T-helper 1 cell treated with Interleukin-12 subunit alpha and Interleukin-12 subunit beta and Interleukin-4 antibody, amounts not matched to agents 30 μg/mL and 1 μg/mL, for 36 hours (primary cell): Measurements from ENCODE around the gene CC2D1A.
"Not testable (repeated sequence)": the region's sequence is repeated elsewhere in the genome, so short reads cannot be mapped to it uniquely, and the experiment has no call there.

ENCODE experiments used
- H3K27ac Mint-ChIP-seq: one replicate; pipeline ENCODE4 v1.8.0; 2021; ENCODE audit warnings: mild to moderate bottlenecking, mixed read lengths
- H3K27me3 Mint-ChIP-seq: one replicate; pipeline ENCODE4 v1.8.0; 2021; ENCODE audit warnings: low read depth, mixed read lengths
- H3K36me3 Mint-ChIP-seq: one replicate; pipeline ENCODE4 v1.8.0; 2021; ENCODE audit warnings: low read depth, mixed read lengths
- H3K4me1 Mint-ChIP-seq: one replicate; pipeline ENCODE4 v1.8.0; 2021; ENCODE audit warnings: low read depth, mixed read lengths
- H3K4me3 Mint-ChIP-seq: one replicate; pipeline ENCODE4 v1.8.0; 2021; ENCODE audit warnings: mild to moderate bottlenecking, moderate library complexity, mixed read lengths
- H3K9me3 Mint-ChIP-seq: one replicate; pipeline ENCODE4 v1.8.0; 2021; ENCODE audit warnings: mixed read lengths

Gene CC2D1A

DNA sequence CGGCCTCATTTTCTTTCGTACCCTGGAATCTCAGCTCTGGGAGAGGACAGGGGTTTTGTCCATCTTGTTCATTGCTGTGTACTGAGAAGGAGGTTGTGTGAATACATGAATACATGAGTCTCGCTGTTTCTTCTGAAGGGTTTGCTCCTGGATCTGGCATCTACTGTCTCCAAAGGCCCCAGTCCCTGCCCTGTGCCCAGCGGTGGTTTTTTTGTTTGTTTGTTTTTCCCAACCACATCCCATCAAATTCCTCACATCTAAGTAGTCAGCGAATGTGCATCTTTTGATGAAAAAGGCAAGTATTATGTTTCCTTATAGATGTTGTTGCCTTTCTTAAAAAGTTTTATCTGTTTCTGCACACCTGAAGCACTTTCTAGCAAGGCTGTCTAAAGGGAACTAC lies 58.8 kb downstream of the CC2D1A start:
- Mint-ChIP-seq H3K27ac (no peak overlapping the region), H3K4me3 (no peak overlapping the region), H3K36me3 (peaks cover 12% of the 10 kb centered on the region), H3K9me3 (no peaks in the 10 kb centered on the region), H3K27me3 (no peaks in the 10 kb centered on the region), H3K4me1 (peaks cover 3% of the 10 kb centered on the region)

DNA sequence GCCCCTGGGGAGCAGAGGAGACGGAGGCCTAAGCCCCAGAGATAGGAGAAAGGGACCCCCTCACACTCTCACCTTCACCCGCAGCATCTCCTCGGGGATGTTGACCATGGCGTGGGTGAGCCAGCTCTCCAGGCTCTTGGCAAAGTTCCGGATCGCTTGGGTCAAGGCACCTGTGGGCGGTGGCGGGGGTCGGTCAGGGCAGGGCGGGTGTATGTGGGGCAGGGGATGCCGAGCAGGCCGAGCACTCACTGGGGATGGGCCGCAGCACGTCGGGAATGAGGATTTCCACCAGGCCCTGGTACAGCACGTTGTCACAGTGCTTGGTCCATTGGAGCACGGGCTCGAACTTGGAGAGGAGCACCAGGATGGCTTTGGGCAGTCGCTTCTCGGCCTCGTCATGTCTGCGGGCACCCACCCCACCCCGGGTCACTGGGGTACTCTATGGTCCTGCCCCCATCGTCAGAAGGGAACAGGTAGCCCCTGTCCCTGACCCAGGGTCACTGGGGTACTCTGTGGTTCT lies 59.4 kb downstream of the CC2D1A start:
- Mint-ChIP-seq H3K27ac (no peak overlapping the region), H3K4me3 (no peak overlapping the region), H3K27me3 (no peaks in the 10 kb centered on the region), H3K9me3 (no peaks in the 10 kb centered on the region), H3K36me3 (peaks cover 11% of the 10 kb centered on the region), H3K4me1 (peaks cover 3% of the 10 kb centered on the region)

DNA sequence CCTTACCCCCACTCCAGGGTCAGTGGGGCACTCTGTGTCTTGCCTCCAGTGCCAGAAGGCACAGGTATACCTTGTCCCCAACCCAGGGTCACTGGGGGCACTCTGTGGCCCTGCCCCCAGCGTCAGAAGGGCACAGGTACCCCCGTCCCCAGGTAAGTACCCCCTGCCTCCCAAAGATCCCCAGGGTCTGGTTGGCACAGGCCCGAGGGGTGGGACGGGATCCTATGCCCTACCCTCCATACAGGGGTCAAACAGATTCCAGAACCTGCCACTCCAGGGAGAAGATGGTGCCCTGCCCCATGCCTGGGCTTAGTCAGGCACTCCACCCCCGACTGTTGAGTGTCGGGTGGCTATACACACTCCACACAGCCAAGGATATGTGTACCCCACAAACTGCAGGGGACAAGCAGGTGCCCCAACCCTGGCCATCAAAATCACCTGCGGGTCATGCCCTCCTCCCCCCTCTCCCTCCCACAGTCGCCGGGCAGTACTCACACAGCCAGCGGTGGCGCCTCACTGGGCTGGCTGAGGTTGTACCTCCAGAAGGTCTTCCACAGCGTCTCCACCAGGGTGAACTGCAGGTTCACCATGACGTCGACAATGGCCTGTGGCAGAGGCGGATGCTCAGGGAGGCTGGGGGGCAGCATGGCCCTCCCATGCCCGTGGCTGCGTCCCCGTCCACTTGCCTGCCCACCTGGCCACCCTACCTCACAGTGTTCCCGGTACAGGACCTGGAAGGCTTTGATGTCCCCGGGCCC lies 60.1 kb downstream of the CC2D1A start:
- no peak overlapping the region for H3K27ac Mint-ChIP-seq
- H3K36me3 Mint-ChIP-seq: peaks cover 9% of the 10 kb centered on the region
- H3K27me3 Mint-ChIP-seq: no peaks in the 10 kb centered on the region
- peaks cover 3% of the 10 kb centered on the region for H3K4me1 Mint-ChIP-seq
- H3K4me3 Mint-ChIP-seq: no peak overlapping the region
- H3K9me3 Mint-ChIP-seq: no peaks in the 10 kb centered on the region

DNA sequence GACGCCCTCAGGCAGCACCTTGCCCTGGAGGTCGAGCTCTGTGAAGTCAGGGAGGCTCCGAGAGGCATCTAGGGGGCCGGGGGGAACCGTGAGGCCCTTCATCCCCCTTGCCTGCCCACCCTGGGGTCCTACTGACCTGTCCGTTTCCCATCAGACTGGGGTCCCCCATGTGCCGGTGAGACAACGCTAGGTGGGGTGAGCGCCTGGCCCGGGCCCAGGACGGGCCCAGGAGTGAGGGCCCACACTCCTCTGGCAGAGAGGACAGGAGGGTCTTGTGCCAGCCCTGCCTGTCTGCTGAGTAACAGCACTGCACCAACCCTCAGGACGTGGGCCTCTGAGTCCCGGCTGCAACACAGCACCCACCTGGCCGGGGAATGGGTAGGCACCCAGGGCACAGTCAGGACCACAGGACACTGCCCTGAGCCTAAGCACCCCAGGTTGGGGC lies 60.7 kb downstream of the CC2D1A start:
- H3K27me3 Mint-ChIP-seq: no peaks in the 10 kb centered on the region
- H3K4me1 Mint-ChIP-seq: no peaks in the 10 kb centered on the region
- peaks cover 4% of the 10 kb centered on the region for H3K36me3 Mint-ChIP-seq
- H3K27ac Mint-ChIP-seq: no peak overlapping the region
- H3K9me3 Mint-ChIP-seq: no peaks in the 10 kb centered on the region
- no peak overlapping the region for H3K4me3 Mint-ChIP-seq

DNA sequence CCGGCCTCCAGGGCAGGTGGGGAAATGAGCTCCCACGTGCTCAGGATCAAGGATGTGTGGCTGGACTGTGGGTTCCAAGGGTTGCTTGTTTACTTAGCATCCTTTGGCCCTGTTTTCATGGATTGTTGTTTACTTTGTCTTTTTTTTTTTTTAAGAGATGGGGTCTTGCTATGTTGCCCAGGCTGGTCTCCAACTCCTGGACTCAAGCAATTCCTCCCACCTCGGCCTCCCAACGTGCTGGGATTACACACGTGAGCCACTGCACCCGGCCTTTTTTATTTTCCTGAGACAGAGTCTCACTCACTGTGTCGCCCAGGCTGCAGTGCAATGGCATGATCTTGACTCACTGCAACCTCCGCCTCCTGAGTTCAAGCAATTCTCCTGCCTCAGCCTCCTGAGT lies 61.2 kb downstream of the CC2D1A start:
- H3K4me1 Mint-ChIP-seq, H3K27ac Mint-ChIP-seq, H3K9me3 Mint-ChIP-seq, H3K4me3 Mint-ChIP-seq, H3K36me3 Mint-ChIP-seq, H3K27me3 Mint-ChIP-seq: not testable (repeated sequence)

DNA sequence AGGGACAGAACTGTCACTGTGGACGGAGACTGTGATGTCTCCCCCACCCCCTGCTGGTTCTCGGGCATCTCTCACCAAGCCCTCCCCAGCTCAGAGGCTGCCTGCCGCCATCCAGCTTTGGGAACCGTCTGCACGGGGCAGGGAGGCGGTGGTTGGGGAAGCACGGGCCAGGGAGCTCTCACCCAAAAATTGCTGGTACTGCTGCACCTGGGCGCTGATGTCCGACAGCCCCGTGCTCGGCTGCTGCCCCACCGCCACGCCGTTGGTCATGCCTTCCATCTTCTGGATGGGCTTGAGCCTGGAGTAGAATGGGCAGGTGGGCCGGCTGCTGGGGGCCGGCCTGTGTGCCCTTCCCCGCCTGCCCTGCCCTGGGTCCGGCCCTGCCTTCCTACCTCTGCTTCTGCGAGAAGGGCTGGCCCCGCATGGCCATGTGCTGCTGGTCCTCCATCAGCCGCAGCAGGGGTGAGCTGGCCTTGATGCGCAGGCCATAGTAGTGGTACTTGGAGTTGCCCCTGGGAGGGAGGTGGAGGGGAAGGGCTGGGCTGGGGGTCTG lies 62.5 kb downstream of the CC2D1A start:
- Mint-ChIP-seq H3K27ac (no peak overlapping the region), H3K4me3 (no peak overlapping the region), H3K9me3 (no peaks in the 10 kb centered on the region), H3K36me3 (peaks cover 4% of the 10 kb centered on the region), H3K27me3 (no peaks in the 10 kb centered on the region), H3K4me1 (no peaks in the 10 kb centered on the region)

DNA sequence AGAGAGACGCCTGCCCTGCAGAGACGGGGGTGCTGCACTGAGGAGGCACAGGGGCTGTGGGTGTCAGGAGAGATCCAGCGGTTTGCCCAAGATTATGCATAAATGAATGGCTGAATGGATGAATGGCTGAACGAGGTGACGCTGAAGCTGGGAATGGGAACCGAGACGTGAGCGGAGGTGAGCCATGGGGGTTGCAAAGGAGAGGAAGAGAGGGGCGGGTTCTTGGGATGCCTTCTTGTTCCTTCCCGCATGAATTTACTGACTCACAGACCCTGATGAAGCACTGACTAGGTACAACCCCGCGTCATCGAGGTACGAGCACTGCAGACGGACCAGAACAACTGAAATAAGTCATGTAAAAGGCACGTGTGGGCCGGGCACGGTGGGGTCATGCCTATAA lies 63.0 kb downstream of the CC2D1A start:
- H3K4me3 Mint-ChIP-seq: no peak overlapping the region
- H3K36me3 Mint-ChIP-seq: peaks cover 5% of the 10 kb centered on the region
- H3K27me3 Mint-ChIP-seq: no peaks in the 10 kb centered on the region
- no peak overlapping the region for H3K27ac Mint-ChIP-seq
- H3K4me1 Mint-ChIP-seq: peaks cover 1% of the 10 kb centered on the region
- no peaks in the 10 kb centered on the region for H3K9me3 Mint-ChIP-seq

DNA sequence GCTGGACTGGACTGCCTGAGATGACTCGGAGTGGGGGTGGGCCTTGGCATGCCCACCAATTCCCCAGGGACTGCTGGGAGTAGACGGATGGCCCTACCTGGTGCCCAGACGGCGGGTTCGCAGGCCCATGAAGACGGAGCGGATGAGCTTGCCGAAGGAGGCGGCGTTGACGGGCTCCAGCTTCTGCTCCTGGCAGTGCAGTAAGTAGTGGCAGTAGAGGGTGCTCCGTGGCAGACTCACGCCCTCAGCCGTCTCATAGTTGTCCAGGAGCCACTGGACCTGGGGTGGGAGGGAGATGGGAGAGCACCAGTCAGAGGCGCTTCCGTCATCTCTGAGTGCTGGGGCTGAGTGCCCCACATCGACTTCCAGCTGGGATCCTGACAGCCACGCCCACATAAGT lies 63.9 kb downstream of the CC2D1A start:
- Mint-ChIP-seq H3K27me3 (no peaks in the 10 kb centered on the region), H3K27ac (no peak overlapping the region), H3K4me3 (no peak overlapping the region), H3K9me3 (no peaks in the 10 kb centered on the region), H3K36me3 (peaks cover 10% of the 10 kb centered on the region), H3K4me1 (peaks cover 7% of the 10 kb centered on the region)

DNA sequence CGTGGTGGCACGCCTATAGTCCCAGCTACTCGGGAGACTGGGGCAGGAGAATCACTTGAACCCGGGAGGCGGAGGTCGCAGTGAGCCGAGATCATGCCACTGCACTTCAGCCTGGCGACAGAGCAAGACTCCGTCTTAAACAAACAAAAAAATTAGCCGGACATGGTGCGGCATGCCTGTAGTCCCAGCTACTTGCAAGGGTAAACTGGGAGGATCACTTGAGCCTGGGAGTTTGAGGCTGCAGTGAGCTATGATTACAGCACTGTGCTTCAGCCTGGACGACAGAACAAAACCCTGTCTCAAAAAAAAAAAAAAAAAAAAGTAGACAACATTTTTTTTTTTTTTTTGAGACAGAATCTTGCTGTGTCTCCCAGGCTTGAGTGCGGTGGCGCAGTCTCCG lies 65.9 kb downstream of the CC2D1A start:
- H3K27me3 Mint-ChIP-seq, H3K27ac Mint-ChIP-seq, H3K4me1 Mint-ChIP-seq, H3K9me3 Mint-ChIP-seq, H3K4me3 Mint-ChIP-seq: not testable (repeated sequence)
- peaks cover 17% of the 10 kb centered on the region for H3K36me3 Mint-ChIP-seq

DNA sequence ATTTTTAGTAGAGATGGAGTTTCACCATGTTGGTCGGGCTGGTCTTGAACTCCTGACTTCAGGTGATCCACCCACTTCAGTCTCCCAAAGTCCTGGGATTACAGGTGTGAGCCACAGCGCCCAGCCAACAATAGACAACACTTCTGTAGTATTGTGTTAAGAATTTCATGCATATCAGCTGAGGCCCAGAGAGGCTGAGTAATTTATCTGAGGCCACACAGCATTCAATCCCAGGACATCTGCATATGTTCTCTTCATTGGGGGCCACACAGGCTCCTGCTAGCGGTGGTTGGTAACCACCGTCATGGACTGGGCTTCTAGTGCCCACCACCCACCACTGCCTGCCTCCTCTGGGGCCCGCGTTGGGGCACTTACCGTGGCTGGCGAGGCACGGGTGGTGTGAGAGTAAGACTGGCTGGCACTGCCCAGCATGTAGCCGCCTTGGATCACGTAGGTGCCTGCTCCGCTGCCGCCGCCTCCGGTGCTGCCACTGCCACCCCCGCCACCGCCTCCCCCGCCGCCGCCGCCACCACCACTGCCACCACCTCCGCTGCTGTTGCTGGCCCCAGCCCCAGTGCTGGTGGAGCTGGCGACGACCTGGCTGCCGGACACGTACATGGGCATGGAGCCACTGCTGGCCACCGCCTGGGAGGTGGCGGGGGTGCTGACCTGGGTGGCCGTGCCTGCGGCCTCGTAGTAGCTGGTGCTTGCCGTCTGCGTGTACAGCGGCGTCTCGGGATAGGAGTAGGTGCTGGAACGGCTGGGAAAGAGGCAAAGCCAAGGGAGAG lies 66.6 kb downstream of the CC2D1A start:
- Mint-ChIP-seq H3K36me3 (peaks cover 18% of the 10 kb centered on the region), H3K27me3 (no peaks in the 10 kb centered on the region), H3K9me3 (no peaks in the 10 kb centered on the region), H3K4me3 (no peak overlapping the region), H3K4me1 (peaks cover 7% of the 10 kb centered on the region), H3K27ac (no peak overlapping the region)

DNA sequence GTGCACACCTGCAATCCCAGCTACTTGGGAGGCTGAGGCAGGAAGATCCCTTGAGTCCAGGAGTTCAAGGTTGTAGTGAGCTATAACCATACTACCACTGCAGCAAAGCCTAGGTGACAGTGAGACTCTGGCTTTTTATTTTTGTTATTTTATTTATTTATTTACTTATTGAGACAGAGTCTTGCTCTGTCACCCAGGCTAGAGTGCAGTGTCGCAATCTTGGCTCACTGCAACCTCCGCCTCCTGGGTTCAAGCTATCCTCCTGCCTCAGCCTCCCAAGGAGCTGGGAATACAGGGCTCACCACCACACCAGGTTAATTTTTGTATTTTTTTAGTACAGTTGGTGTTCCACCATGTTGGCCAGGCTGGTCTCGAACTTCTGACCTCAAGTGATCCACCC lies 67.5 kb downstream of the CC2D1A start:
- not testable (repeated sequence) for H3K9me3 Mint-ChIP-seq, H3K4me1 Mint-ChIP-seq, H3K27me3 Mint-ChIP-seq, H3K27ac Mint-ChIP-seq, H3K4me3 Mint-ChIP-seq
- peaks cover 18% of the 10 kb centered on the region for H3K36me3 Mint-ChIP-seq

DNA sequence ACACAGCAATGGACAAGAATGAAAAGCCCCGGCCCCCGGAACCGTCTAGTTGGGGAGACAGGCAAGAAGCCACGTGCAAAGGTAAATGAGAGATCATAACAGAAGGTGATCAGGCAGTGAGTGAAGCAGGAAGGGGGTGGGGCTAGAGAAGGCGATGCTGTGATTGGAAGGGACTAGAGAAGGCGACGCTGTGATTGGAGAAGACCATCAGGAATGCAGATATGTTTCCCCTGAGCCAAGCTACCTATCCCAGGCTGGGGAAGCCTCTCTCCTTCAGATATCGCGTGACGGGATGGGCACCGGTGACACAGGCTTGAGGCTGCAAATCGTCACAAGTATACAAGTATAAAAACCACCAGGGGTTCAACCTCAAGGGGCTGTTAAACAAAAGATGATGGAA lies 68.1 kb downstream of the CC2D1A start:
- Mint-ChIP-seq H3K27me3 (no peaks in the 10 kb centered on the region), H3K4me3 (no peak overlapping the region), H3K4me1 (peaks cover 7% of the 10 kb centered on the region), H3K9me3 (no peaks in the 10 kb centered on the region), H3K27ac (peak overlapping the region; percentile 57), H3K36me3 (peaks cover 15% of the 10 kb centered on the region)

DNA sequence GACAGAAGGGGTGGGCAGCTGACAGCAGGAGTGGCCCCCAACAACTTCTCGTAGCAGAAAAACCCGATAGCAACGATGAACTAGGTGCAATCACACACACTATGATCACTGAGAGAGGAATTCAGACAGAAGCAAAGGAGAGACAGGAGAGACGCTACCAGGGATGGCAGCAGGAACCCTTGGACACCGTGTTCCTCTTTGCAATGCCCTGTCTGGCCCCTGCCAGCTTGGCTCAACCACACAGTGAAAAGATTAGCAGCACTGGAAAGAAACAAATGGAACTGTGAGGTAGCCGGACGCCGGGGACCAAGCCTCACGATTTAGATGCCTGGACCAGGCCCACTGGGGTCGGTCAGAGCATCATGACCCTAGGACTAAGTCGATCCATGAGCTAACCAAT lies 69.9 kb downstream of the CC2D1A start:
- no peaks in the 10 kb centered on the region for H3K9me3 Mint-ChIP-seq
- H3K27ac Mint-ChIP-seq: no peak overlapping the region
- H3K27me3 Mint-ChIP-seq: no peaks in the 10 kb centered on the region
- H3K4me3 Mint-ChIP-seq: no peak overlapping the region
- peaks cover 10% of the 10 kb centered on the region for H3K4me1 Mint-ChIP-seq
- peaks cover 14% of the 10 kb centered on the region for H3K36me3 Mint-ChIP-seq

DNA sequence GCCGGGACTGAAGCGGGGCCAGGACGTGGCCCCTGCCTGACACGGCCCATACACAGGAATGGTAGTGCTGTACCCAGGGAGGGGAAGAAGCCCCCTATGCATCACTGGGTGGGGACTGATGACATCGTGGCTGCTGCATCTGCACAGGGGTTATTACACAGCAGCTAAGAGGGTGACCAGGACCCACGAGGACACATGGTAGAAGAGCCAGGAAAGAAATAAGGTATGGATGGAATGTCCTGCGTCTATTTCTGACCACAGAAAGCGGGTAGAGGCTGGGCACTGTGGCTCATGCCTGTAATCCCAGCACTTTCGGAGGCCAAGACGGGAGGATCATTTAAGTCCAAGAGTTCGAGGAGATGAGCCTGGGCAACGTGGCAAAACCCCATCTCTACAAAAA lies 70.4 kb downstream of the CC2D1A start:
- peaks cover 14% of the 10 kb centered on the region for H3K36me3 Mint-ChIP-seq
- H3K4me3 Mint-ChIP-seq: no peak overlapping the region
- H3K4me1 Mint-ChIP-seq: peaks cover 14% of the 10 kb centered on the region
- no peaks in the 10 kb centered on the region for H3K27me3 Mint-ChIP-seq
- H3K9me3 Mint-ChIP-seq: no peaks in the 10 kb centered on the region
- H3K27ac Mint-ChIP-seq: no peak overlapping the region

DNA sequence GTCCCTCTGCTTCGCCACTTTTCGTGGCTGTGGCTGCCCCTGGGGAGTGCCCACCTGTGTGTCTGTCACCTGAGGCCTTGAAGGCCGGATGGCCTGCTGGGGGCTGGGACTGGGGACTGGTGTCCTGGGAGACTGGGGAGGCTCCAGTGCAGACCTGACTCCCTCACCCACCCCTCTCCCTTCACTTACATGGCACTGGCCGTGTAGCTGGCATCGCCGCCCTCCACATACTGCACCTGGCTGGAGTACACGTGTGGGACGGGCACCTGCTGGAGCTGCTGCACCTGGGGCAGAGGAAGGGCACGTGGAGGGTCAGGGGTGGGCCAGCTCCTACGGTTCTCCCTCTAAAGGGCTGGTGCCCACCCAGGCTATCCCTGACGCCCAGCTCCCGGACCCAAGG lies 71.8 kb downstream of the CC2D1A start:
- Mint-ChIP-seq H3K27me3 (no peaks in the 10 kb centered on the region), H3K36me3 (peaks cover 16% of the 10 kb centered on the region), H3K9me3 (no peaks in the 10 kb centered on the region), H3K27ac (no peak overlapping the region), H3K4me3 (no peak overlapping the region), H3K4me1 (peaks cover 19% of the 10 kb centered on the region)
